Keratinocyte (primary cell): ENCODE results near the gene TET1. TPM values are rescaled to one million over a fixed set of nuclear protein-coding genes. Genes with fewer than 3 reads are reported as not detected.
A peak's percentile ranks its signal among the peaks of the same experiment; 100 is the strongest.

Source experiments
- DNase-seq: peaks from one replicate; pipeline ENCODE4 v3.0.0-alpha.2; 2011; ENCODE audit warnings: low read depth, missing footprints, low spot score
- FAIRE-seq: peaks from 2 replicates; lab custom pipeline; 2011; peaks lifted over from hg19 to GRCh38; lab: Jason Lieb, UNC
- H2AFZ ChIP-seq: 2 replicates; pipeline ENCODE4 v1.6.0; 2012; ENCODE audit warnings: low read length, control low read depth, inconsistent platforms; ENCODE audit not compliant: control insufficient read depth
- H3K27ac ChIP-seq: 2 replicates; pipeline ENCODE4 v1.5.1; 2011; ENCODE audit warnings: low read length; ENCODE audit not compliant: control insufficient read depth, insufficient read depth
- H3K27me3 ChIP-seq: 3 replicates; pipeline ENCODE4 v1.6.0; 2011; ENCODE audit warnings: low read length; ENCODE audit not compliant: control insufficient read depth, insufficient read depth; ENCODE audit errors: extremely low read depth
- H3K36me3 ChIP-seq, 2 experiments: 2 replicates in 1 of 2; 3 replicates in 1 of 2; pipeline ENCODE4 v1.5.1; 2011; ENCODE audit warnings: low read length in 2 of 2, mild to moderate bottlenecking in 1 of 2; ENCODE audit not compliant: control insufficient read depth in 2 of 2, insufficient read depth in 2 of 2; ENCODE audit errors: extremely low read depth in 1 of 2
- H3K4me1 ChIP-seq: 3 replicates; pipeline ENCODE4 v1.5.1; 2011; ENCODE audit warnings: low read length; ENCODE audit not compliant: control insufficient read depth, insufficient read depth; ENCODE audit errors: extremely low read depth
- H3K4me2 ChIP-seq: 3 replicates; pipeline ENCODE4 v1.6.0; 2011; ENCODE audit warnings: low read depth, low read length; ENCODE audit not compliant: control insufficient read depth, insufficient read depth; ENCODE audit errors: extremely low read depth
- H3K4me3 ChIP-seq, 3 experiments: fragments of 200-600 bp in 1 of 3; sonication (generic) in 1 of 3; 2 replicates in 2 of 3; 3 replicates in 1 of 3; pipeline ENCODE4 v1.5.1; 2011 to 2016; ENCODE audit warnings: low read length in 3 of 3, mild to moderate bottlenecking in 3 of 3, control low read depth in 2 of 3, inconsistent platforms in 1 of 3, low read depth in 1 of 3, mixed read lengths in 1 of 3, mixed run types in 1 of 3, moderate library complexity in 1 of 3; ENCODE audit not compliant: control insufficient read depth in 2 of 3, insufficient read depth in 2 of 3; ENCODE audit errors: extremely low read depth in 1 of 3
- H3K79me2 ChIP-seq: 2 replicates; pipeline ENCODE4 v1.6.0; 2012; ENCODE audit warnings: low read length; ENCODE audit not compliant: control insufficient read depth, insufficient read depth
- H3K9ac ChIP-seq: 3 replicates; pipeline ENCODE4 v1.6.0; 2011; ENCODE audit warnings: low read length; ENCODE audit not compliant: control insufficient read depth, insufficient read depth; ENCODE audit errors: extremely low read depth
- H3K9me1 ChIP-seq: 3 replicates; pipeline ENCODE4 v1.6.0; 2011; ENCODE audit warnings: low read length; ENCODE audit not compliant: control insufficient read depth, insufficient read depth; ENCODE audit errors: extremely low read depth
- H3K9me3 ChIP-seq: 2 replicates; pipeline ENCODE4 v1.5.1; 2012; ENCODE audit warnings: low read depth, low read length; ENCODE audit not compliant: control insufficient read depth
- H4K20me1 ChIP-seq: 3 replicates; pipeline ENCODE4 v1.6.0; 2011; ENCODE audit warnings: low read length; ENCODE audit not compliant: control insufficient read depth, insufficient read depth; ENCODE audit errors: extremely low read depth
- CTCF ChIP-seq, 3 experiments: IDR thresholded peaks in 1 of 3; conservative IDR thresholded peaks in 1 of 3; optimal IDR thresholded peaks in 1 of 3; 2 replicates in 2 of 3; 3 replicates in 1 of 3; pipeline versions ENCODE3 to v1.5.1; 2011; ENCODE audit warnings: low read length in 3 of 3, mild to moderate bottlenecking in 3 of 3, moderate library complexity in 2 of 3, control low read depth in 1 of 3, inconsistent platforms in 1 of 3; ENCODE audit not compliant: insufficient read depth in 2 of 3; ENCODE audit errors: extremely low read depth in 1 of 3
- EZH2 ChIP-seq: IDR thresholded peaks from one replicate; pipeline ENCODE4 v1.6.1; 2012; ENCODE audit warnings: inconsistent platforms, mild to moderate bottlenecking, low read length, moderate library complexity
- dilution Hi-C: fragments of 300-500 bp; cut with MboI; formaldehyde crosslinking; loops from one replicate; pipeline ENCODE4 v1.7.0; 2020; ENCODE audit warnings: low sequenced_read_pairs; ENCODE audit not compliant: extremely low pct_ligation_motif_present
- polyA plus RNA-seq, 5 experiments: library from polyadenylated mRNA; depleted of rRNA in 3 of 5; stranded (reverse) in 3 of 5; stranded (forward) in 1 of 5; unstranded in 1 of 5; fragments of >200 nt; gene quantifications; 1 replicate in 1 of 5; 2 replicates in 3 of 5; 3 replicates in 1 of 5; pipeline versions ENCODE4 v1.2.1 to v1.2.3, GENCODE V29; 2011 to 2012; ENCODE audit warnings: missing spikeins in 2 of 5, low read depth in 1 of 5, low replicate concordance in 1 of 5

TET1 gene
- polyA plus RNA-seq, 1 donor (not counting 4 experiments of a cell fraction or from before 2014, with no cell fraction given) = 0.08 TPM

DNA sequence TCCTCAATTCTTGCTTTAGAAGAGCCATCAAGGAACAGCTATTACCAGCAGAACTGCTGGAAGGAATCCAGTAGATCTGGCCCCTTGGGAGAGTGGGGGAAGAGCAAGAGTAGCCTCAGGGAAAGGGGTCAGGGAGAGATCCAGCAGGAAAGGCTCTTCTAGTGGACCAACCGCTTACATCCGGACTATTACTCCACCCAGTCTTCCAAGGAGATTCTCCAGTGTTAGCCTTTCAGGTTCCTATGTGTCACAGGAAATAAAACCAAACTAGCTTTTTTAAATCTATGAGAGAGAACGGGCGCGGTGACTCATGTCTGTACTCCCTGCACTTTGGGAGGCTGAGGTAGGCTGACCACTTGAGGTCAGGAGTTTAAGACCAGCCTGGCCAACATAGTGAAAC, 34.3 kb downstream of the TET1 start:
- no peak for FAIRE-seq
- Histone ChIP-seq H2AFZ (peak overlapping the region; percentile 54), H3K9me3 (no peaks in the 10 kb centered on the region), H3K4me3 (no peak overlapping the region), H3K36me3 (no peaks in the 10 kb centered on the region), H3K79me2 (no peaks in the 10 kb centered on the region), H4K20me1 (no peaks in the 10 kb centered on the region), H3K27ac (no peak overlapping the region), H3K9ac (no peak overlapping the region), H3K9me1 (no peaks in the 10 kb centered on the region), H3K4me1 (peaks cover 9% of the 10 kb centered on the region), H3K27me3 (no peaks in the 10 kb centered on the region), H3K4me2 (no peak overlapping the region)
- TF ChIP-seq EZH2 = no peak
- no peak for TF ChIP-seq CTCF (optimal IDR thresholded peaks at IDR 0.05 in 1 of 3, IDR thresholded peaks at IDR 0.05 in 1 of 3, conservative IDR thresholded peaks at IDR 0.05 in 1 of 3; ENCODE audit: extremely low read depth in 1 of 3, insufficient read depth in 2 of 3, low read length in 3 of 3)
- DNase-seq = no peak
- dilution Hi-C loops = no loop called here

- Histone ChIP-seq H2AFZ (no peak overlapping the region), H3K9me3 (no peaks in the 10 kb centered on the region), H3K4me1 (peaks cover 19% of the 10 kb centered on the region), H3K27ac (no peak overlapping the region), H3K4me3 (no peak overlapping the region), H3K79me2 (no peaks in the 10 kb centered on the region), H3K36me3 (no peaks in the 10 kb centered on the region), H4K20me1 (no peaks in the 10 kb centered on the region), H3K27me3 (no peaks in the 10 kb centered on the region), H3K4me2 (no peak overlapping the region), H3K9me1 (no peaks in the 10 kb centered on the region), H3K9ac (no peak overlapping the region)
- DNase-seq = no peak
- dilution Hi-C loops = no loop called here
- TF ChIP-seq EZH2 (no peak), CTCF (optimal IDR thresholded peaks at IDR 0.05 in 1 of 3, IDR thresholded peaks at IDR 0.05 in 1 of 3, conservative IDR thresholded peaks at IDR 0.05 in 1 of 3; ENCODE audit: extremely low read depth in 1 of 3, insufficient read depth in 2 of 3, low read length in 3 of 3) (no peak)
- FAIRE-seq = no peak
Measured at GRCh38 chr10:68595513-68595912, 35.4 kb downstream of the TET1 start.
